WERI-Rb-1 (cell line): ENCODE measurements around the gene TRPC4.

Source experiments
- DNase-seq: peaks from one replicate; pipeline ENCODE4 v3.0.0-alpha.2; 2020
- H3K27ac ChIP-seq: fragments of 250-450 bp; sonication (Bioruptor Pico); 2 replicates; pipeline ENCODE4 v1.5.1; 2020; ENCODE audit warnings: mild to moderate bottlenecking, moderate library complexity
- H3K27me3 ChIP-seq: fragments of 250-450 bp; sonication (Bioruptor Pico); 2 replicates; pipeline ENCODE4 v1.5.1; 2021; ENCODE audit warnings: mild to moderate bottlenecking, low read depth, moderate library complexity; ENCODE audit not compliant: insufficient read depth, severe bottlenecking
- H3K36me3 ChIP-seq: fragments of 250-450 bp; sonication (Bioruptor Pico); 2 replicates; pipeline ENCODE4 v1.5.1; 2020; ENCODE audit warnings: mild to moderate bottlenecking, moderate library complexity
- H3K4me3 ChIP-seq: 2 replicates; pipeline ENCODE4 v1.5.1; 2011; ENCODE audit warnings: low read depth, mild to moderate bottlenecking, control low read depth, low read length
- H3K9me3 ChIP-seq: fragments of 250-450 bp; sonication (Bioruptor Pico); 2 replicates; pipeline ENCODE4 v1.5.1; 2021; ENCODE audit warnings: mild to moderate bottlenecking, moderate library complexity; ENCODE audit not compliant: severe bottlenecking
- TF ChIP-seq, protein P1 (sequence below): IDR thresholded peaks from 2 replicates; pipeline ENCODE4 v1.5.1; 2011; ENCODE audit warnings: low read depth, mild to moderate bottlenecking, control low read depth, inconsistent platforms, low read length

The TRPC4 gene

DNA sequence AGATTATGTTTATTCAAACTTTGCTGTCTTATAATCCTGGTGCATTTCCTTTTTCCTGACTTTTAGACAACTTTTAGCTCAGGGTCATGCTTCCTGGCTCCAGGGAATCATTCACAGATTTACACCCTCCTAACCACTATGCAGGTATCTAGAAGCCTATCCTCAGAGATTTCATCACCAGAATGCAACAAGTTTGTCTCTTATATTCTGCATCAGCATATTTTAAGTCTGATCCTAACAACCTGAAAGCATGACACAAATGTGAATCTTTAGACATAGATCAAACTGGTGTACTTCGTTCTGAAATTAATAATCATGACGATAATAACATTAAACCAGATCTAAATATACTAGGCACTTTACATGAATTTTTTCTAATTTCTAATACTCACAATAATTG is 100.0 kb downstream of the TRPC4 start:
- H3K4me3 ChIP-seq, result no peak overlapping the region
- H3K27ac ChIP-seq, result no peak overlapping the region
- H3K27me3 ChIP-seq, result no peaks in the 10 kb centered on the region
- no peaks in the 10 kb centered on the region for H3K36me3 ChIP-seq
- H3K9me3 ChIP-seq, result no peaks in the 10 kb centered on the region
- TF ChIP-seq, protein P1, sequence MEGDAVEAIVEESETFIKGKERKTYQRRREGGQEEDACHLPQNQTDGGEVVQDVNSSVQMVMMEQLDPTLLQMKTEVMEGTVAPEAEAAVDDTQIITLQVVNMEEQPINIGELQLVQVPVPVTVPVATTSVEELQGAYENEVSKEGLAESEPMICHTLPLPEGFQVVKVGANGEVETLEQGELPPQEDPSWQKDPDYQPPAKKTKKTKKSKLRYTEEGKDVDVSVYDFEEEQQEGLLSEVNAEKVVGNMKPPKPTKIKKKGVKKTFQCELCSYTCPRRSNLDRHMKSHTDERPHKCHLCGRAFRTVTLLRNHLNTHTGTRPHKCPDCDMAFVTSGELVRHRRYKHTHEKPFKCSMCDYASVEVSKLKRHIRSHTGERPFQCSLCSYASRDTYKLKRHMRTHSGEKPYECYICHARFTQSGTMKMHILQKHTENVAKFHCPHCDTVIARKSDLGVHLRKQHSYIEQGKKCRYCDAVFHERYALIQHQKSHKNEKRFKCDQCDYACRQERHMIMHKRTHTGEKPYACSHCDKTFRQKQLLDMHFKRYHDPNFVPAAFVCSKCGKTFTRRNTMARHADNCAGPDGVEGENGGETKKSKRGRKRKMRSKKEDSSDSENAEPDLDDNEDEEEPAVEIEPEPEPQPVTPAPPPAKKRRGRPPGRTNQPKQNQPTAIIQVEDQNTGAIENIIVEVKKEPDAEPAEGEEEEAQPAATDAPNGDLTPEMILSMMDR, result no peak
- DNase-seq, result no peak

DNA sequence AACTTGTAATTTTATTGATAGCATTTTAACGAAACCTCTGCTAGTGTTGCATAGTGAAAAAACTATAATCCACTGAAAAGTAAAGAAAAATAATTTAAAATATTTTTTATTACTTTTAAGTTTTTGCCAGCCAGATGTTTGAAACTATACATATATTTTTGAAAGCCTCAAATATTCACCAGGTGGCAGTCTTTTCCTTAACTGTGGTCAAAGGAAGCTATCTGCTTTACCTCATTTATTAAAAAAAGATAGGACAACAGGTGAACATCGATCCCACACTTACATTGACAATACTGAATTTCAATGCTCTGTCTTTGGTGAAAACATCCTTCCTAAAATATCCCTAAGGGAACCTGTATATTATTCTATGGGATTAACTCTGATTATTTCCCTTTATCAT is 100.5 kb downstream of the TRPC4 start:
- TF ChIP-seq, protein P1, result no peak
- Histone ChIP-seq H3K27ac (no peak overlapping the region), H3K36me3 (no peaks in the 10 kb centered on the region), H3K27me3 (no peaks in the 10 kb centered on the region), H3K4me3 (no peak overlapping the region), H3K9me3 (no peaks in the 10 kb centered on the region)
- no peak for DNase-seq

DNA sequence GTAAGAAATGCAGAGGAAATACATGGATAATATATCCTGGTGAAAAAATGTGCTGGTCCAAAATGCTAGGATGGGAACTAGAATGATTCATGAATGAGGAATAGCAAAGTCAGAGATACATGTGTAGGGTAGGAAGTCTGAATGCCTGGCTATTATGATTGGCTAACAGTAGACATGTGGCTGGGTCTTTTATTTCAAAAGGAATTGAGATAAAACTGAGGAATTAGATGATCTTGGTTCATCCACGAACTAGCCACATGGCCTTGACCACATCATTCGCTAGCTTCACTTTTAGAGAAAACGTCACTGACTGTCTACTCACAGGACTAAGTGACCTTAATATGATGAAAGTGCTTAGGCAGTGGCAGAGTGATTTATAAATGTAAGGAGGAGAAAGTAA is 103.1 kb downstream of the TRPC4 start:
- Histone ChIP-seq H3K36me3 (no peaks in the 10 kb centered on the region), H3K27me3 (no peaks in the 10 kb centered on the region), H3K27ac (no peak overlapping the region), H3K4me3 (no peak overlapping the region), H3K9me3 (no peaks in the 10 kb centered on the region)
- TF ChIP-seq, protein P1, result no peak
- no peak for DNase-seq

DNA sequence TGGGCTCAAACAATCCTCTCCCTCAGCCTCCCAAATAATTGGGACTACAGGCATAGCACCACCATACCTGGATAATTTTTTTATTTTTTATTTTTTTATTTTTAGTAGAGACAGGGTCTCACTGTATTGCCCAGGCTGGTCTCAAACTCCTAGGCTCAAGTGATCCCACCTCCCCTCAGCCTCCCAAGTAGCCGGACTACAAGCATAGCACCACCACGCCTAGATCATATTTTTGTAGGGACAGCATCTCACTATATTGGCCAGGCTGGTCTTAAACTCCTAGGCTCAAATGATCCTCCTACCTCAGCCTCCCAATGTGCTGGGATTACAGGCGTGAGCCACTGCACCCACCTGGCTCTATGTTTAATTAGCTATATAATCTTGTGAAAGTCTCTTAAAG is 114.2 kb downstream of the TRPC4 start:
- Histone ChIP-seq H3K4me3 (no peak overlapping the region), H3K9me3 (no peaks in the 10 kb centered on the region), H3K27me3 (no peaks in the 10 kb centered on the region), H3K27ac (no peak overlapping the region), H3K36me3 (no peaks in the 10 kb centered on the region)
- no peak for DNase-seq
- TF ChIP-seq, protein P1, result no peak

DNA sequence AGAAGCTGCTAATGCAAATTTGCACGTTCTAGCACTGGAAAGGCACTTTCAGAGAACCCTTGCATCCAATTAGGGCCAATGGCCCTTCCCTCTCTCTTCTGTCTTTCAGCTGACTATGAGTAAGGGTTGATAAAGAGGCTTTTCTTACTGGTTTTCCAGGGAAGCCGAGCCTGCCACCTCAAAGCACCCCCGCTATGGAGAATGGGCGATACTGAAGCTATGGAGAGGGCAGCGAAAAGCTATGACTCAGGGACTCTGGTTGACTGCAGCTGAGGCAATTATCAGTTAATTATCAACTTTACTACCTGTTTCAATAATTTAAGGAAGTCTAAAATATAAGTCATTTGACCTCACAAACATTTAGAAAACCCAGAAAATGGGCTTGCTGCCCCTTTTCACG is 115.8 kb downstream of the TRPC4 start:
- TF ChIP-seq, protein P1, result no peak
- Histone ChIP-seq H3K36me3 (no peaks in the 10 kb centered on the region), H3K27ac (no peak overlapping the region), H3K9me3 (no peaks in the 10 kb centered on the region), H3K27me3 (no peaks in the 10 kb centered on the region), H3K4me3 (no peak overlapping the region)
- no peak for DNase-seq

DNA sequence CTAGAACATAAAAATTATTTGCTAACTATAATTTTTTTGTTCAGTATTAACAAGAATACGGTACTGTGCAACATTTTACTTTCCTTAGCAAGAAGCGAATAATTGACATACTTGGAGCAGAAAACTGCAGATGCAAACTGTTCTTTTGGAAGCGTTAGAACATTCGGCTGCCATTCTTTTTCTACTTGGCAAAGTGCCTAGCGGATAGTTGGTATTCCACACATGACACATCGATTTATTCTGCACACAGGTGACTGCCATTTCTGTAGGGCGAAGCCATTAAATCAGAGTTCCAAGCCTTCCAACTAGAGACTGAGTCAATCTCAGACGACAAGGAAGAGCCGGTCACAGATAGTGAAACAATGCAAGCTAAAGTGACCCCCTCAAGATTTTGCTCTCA is 117.4 kb downstream of the TRPC4 start:
- Histone ChIP-seq H3K27ac (no peak overlapping the region), H3K4me3 (no peak overlapping the region), H3K9me3 (no peaks in the 10 kb centered on the region), H3K36me3 (no peaks in the 10 kb centered on the region), H3K27me3 (no peaks in the 10 kb centered on the region)
- TF ChIP-seq, protein P1, result no peak
- no peak for DNase-seq
